SU-DHL-6 (cell line): ENCODE data around the gene GDPGP1.

Experiments
- H2AFZ ChIP-seq: fragments of 200-600 bp; sonication (generic); 2 replicates; pipeline ENCODE4 v1.6.1; 2014; ENCODE audit warnings: low read depth, mild to moderate bottlenecking, moderate library complexity, mixed read lengths, antibody characterized with exemption, low read length; ENCODE audit not compliant: severe bottlenecking
- H3F3A ChIP-seq: fragments of 200-600 bp; shearing (Covaris generic); 2 replicates; pipeline ENCODE4 v1.6.0; 2016; ENCODE audit warnings: antibody characterized with exemption, mild to moderate bottlenecking; ENCODE audit not compliant: insufficient read depth
- H3K27ac ChIP-seq: fragments of 200-600 bp; sonication (generic); 2 replicates; pipeline ENCODE4 v1.5.1; 2016; ENCODE audit warnings: low read depth, mild to moderate bottlenecking, low read length, moderate library complexity, mixed read lengths
- H3K27me3 ChIP-seq: fragments of 200-600 bp; sonication (generic), shearing (Covaris generic); 2 replicates; pipeline ENCODE4 v1.6.0; 2014; ENCODE audit warnings: mild to moderate bottlenecking, low read length
- H3K36me3 ChIP-seq: fragments of 200-600 bp; sonication (generic); 2 replicates; pipeline ENCODE4 v1.6.1; 2014; ENCODE audit warnings: mild to moderate bottlenecking, low read length, mixed read lengths
- H3K4me2 ChIP-seq: fragments of 300-600, 200-600 bp; shearing (Covaris generic), sonication (generic); 2 replicates; pipeline ENCODE4 v1.6.0; 2014; ENCODE audit warnings: low read length, low read depth, mild to moderate bottlenecking; ENCODE audit not compliant: poor library complexity, severe bottlenecking
- H3K4me3 ChIP-seq: fragments of 200-600 bp; sonication (generic); 2 replicates; pipeline ENCODE4 v1.5.1; 2014; ENCODE audit warnings: antibody characterized with exemption, low read length, mild to moderate bottlenecking, mixed read lengths; ENCODE audit not compliant: insufficient read depth, poor library complexity, severe bottlenecking
- H3K79me2 ChIP-seq: fragments of 200-600 bp; sonication (generic); 2 replicates; pipeline ENCODE4 v1.6.1; 2014; ENCODE audit warnings: mild to moderate bottlenecking, low read length, moderate library complexity; ENCODE audit not compliant: insufficient read depth
- H3K9ac ChIP-seq: fragments of 200-600 bp; sonication (generic); 2 replicates; pipeline ENCODE4 v1.7.0; 2014; ENCODE audit warnings: mild to moderate bottlenecking, low read length
- H3K9me2 ChIP-seq: fragments of 200-600 bp; sonication (generic); replicated peaks from 2 replicates; pipeline ENCODE4 v1.6.1; 2014; ENCODE audit warnings: low read length; ENCODE audit not compliant: insufficient read depth
- H3K9me3 ChIP-seq: fragments of 200-600 bp; sonication (generic); 2 replicates; pipeline ENCODE4 v1.6.1; 2014; ENCODE audit warnings: low read length, mixed read lengths; ENCODE audit not compliant: insufficient read depth
- H4K20me1 ChIP-seq: fragments of 200-600 bp; sonication (generic); 2 replicates; pipeline ENCODE4 v1.6.1; 2014; ENCODE audit warnings: low read depth, mild to moderate bottlenecking, antibody characterized with exemption, low read length, moderate library complexity, mixed read lengths
- EZH2phosphoT487 ChIP-seq: fragments of 200-600 bp; sonication (generic), shearing (Covaris generic); conservative IDR thresholded peaks from 2 replicates; pipeline ENCODE4 v1.6.1; 2018; ENCODE audit warnings: mild to moderate bottlenecking, antibody characterized with exemption, low read length, moderate library complexity, mixed read lengths
- TF ChIP-seq, protein P1 (sequence below): fragments of 200-600 bp; sonication (generic); IDR thresholded peaks from one replicate; pipeline ENCODE4 v1.5.1; 2017; ENCODE audit warnings: antibody characterized with exemption, mild to moderate bottlenecking, low read length, moderate library complexity; ENCODE audit not compliant: insufficient read depth, poor library complexity, severe bottlenecking

GDPGP1 gene

GRCh38 chr15:90212221-90213098 is 21.5 kb upstream of the GDPGP1 start:
- Histone ChIP-seq H2AFZ (no peak overlapping the region), H3K27ac (no peak overlapping the region), H3K9ac (no peak overlapping the region), H4K20me1 (no peaks in the 10 kb centered on the region), H3K9me3 (no peaks in the 10 kb centered on the region), H3F3A (no peaks in the 10 kb centered on the region), H3K79me2 (no peaks in the 10 kb centered on the region), H3K4me3 (no peak overlapping the region), H3K27me3 (no peaks in the 10 kb centered on the region), H3K36me3 (no peaks in the 10 kb centered on the region), H3K4me2 (no peak overlapping the region), H3K9me2 (no peaks in the 10 kb centered on the region)
- TF ChIP-seq, protein P1, sequence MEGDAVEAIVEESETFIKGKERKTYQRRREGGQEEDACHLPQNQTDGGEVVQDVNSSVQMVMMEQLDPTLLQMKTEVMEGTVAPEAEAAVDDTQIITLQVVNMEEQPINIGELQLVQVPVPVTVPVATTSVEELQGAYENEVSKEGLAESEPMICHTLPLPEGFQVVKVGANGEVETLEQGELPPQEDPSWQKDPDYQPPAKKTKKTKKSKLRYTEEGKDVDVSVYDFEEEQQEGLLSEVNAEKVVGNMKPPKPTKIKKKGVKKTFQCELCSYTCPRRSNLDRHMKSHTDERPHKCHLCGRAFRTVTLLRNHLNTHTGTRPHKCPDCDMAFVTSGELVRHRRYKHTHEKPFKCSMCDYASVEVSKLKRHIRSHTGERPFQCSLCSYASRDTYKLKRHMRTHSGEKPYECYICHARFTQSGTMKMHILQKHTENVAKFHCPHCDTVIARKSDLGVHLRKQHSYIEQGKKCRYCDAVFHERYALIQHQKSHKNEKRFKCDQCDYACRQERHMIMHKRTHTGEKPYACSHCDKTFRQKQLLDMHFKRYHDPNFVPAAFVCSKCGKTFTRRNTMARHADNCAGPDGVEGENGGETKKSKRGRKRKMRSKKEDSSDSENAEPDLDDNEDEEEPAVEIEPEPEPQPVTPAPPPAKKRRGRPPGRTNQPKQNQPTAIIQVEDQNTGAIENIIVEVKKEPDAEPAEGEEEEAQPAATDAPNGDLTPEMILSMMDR = no peak
- TF ChIP-seq EZH2phosphoT487 = no peak

DNA sequence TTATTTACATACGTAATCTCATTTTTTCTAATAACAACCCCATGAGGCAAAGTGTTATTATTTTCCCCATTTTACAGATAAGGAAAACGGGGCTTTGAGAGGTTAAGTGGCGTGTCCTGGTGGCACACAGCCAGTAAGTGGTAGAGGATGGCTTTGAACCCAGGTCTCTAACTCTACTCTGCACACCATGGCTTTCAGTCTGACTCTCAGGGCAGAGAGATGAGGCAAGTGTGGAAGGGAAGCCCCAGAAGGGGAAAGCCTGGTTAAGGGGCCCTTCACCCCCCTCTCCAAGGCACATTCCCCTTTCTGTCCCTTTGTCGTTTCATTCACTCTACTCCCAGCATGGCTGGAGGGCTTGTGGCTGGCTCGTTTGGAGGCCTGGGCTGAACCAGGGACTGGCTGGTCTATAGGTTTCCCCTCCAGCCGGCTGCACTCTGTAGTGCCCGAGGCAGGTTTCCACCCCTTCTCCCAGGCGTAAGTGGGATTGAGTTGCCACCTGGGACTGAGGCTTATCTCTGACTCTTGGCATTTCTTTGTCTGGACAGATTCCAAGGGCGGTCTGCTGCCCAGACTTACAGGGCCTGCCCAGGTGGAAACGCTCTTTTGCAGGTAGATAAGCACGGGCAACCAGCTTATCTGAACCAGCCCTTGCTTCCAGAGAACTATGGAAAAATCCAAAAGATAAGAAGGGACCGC is 20.7 kb upstream of the GDPGP1 start:
- no peaks in the 10 kb centered on the region for H3F3A ChIP-seq
- no peaks in the 10 kb centered on the region for H3K79me2 ChIP-seq
- no peak overlapping the region for H3K27ac ChIP-seq

DNA sequence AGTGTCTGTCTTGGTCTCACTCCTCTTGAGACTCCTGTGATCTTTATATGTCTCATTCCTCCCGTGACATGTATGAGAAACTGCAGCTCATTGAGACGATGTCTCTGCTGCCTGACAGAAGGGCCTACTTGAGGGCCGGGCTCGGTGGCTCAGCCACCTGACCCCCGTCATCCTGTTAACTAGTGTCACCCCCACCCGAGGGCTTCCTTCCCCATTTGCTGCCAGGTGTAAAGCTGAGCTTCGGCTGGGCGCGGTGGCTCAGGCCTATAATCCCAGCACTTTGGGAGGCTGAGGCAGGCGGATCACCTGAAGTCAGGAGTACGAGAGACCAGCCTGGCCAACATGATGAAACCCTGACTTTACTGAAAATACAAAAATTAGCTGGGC is 20.2 kb upstream of the GDPGP1 start:
- no peaks in the 10 kb centered on the region for H4K20me1 ChIP-seq
- H3K27me3 ChIP-seq = no peaks in the 10 kb centered on the region
- H3K9ac ChIP-seq = no peak overlapping the region
- H3K9me2 ChIP-seq = no peaks in the 10 kb centered on the region
- H3K36me3 ChIP-seq = no peaks in the 10 kb centered on the region
- no peaks in the 10 kb centered on the region for H3F3A ChIP-seq
- no peak overlapping the region for H2AFZ ChIP-seq
- H3K4me2 ChIP-seq = no peak overlapping the region
- no peak overlapping the region for H3K4me3 ChIP-seq
- TF ChIP-seq, protein P1 = no peak
- no peak for TF ChIP-seq EZH2phosphoT487
- H3K9me3 ChIP-seq = no peaks in the 10 kb centered on the region
- H3K79me2 ChIP-seq = no peaks in the 10 kb centered on the region
- H3K27ac ChIP-seq = no peak overlapping the region

More for the DNA sequence above, 20.7 kb upstream of the GDPGP1 start:
- H3K9me2 ChIP-seq = no peaks in the 10 kb centered on the region
- no peak overlapping the region for H3K9ac ChIP-seq
- no peak overlapping the region for H2AFZ ChIP-seq
- no peaks in the 10 kb centered on the region for H3K36me3 ChIP-seq
- no peaks in the 10 kb centered on the region for H3K27me3 ChIP-seq
- H3K9me3 ChIP-seq = no peaks in the 10 kb centered on the region
- TF ChIP-seq, protein P1 = no peak
- no peak for TF ChIP-seq EZH2phosphoT487
- no peak overlapping the region for H3K4me2 ChIP-seq
- H3K4me3 ChIP-seq = no peak overlapping the region
- no peaks in the 10 kb centered on the region for H4K20me1 ChIP-seq
